ENCODE data around the gene MRPL28.
"Not testable (repeated sequence)": the region's sequence is repeated elsewhere in the genome, so short reads cannot be mapped to it uniquely, and the experiment has no call there.

Gene MRPL28

DNA sequence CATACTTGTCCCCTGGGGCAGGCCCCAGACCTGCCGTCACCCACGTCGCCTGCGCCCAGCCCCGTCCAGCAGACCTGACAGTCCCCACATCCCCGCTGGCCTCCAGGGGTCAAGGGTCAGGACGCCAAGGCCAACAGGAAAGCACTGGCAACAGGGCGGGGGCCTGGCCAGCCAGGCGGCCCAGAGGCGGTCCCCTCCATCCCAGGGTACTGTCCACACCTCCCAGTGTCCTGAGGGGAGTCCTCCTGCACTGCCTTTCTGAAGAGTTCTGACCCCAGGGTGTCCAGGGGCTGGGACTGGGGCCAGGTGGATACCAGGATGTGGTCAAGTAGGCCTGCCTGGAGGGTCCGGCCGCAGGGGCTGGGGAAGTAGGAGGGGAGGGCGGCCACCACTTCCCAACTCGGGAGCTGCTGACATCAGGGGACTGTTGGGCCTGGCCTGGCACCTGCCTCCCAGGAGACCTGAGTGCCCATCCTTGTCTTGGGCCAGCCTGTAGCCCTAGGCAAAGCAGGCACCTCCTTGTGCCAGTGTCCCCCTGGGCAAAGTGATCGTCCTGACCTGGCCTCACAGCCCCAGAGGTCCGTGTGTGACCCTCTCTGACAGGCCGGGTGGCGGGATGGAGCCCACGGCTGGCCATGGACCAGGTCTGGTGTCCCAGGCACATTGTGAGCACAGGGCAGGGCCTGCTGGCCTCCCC lies 11.1 kb downstream of the MRPL28 start:
- DNase-seq = no peak

DNA sequence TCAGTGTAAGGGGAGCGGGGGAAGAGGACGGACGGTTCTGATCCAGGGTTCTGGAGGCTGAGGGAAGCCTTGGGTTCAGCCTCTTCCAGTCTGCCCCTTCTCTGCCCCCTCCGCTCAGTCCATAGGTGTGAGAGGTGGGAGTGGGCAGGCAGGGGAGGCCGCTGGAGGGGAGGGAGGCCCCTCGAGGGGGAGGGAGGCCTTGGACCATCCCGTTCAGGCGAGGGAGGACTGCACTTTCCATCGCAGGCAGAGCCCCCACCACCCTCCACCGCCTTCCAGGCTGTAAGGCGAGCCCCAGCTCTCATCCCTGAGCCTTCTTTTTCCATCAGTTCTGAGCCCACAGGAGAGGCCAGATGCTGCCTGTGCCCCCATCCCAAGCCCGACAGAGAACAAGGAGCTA lies 13.6 kb downstream of the MRPL28 start:
- DNase-seq = no peak

- no peak for DNase-seq
Measured at GRCh38 chr16:354971-355461, 15.3 kb downstream of the MRPL28 start.

DNA sequence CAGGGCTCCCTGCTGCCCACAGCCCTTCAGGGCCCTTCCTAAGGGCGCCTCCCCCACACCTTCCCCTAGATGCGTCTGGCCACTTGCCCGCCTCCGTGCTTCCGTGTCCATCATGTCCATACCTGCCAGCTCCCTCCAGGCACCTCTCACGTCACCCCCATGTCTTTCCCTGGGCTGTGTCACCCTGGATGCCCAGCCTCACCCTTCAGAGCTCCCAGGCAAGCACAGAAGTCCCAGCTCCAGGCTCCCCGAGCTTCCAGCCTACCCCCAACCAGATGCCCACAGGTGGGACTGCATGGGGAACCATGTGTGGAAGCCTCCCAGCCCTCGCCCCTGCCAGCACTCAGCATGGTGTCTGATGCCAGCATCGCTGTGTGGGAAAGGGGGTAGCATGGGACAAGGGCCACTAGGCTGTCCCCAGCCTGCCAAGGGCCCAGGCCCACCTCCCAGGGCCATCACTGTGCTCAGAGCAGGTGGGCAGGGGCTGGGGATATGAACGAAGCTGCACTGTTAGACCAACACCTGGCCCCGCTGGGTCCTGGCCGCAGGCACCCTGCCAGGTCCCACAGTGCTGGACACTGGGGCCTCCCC lies 16.0 kb downstream of the MRPL28 start:
- DNase-seq = no peak

DNA sequence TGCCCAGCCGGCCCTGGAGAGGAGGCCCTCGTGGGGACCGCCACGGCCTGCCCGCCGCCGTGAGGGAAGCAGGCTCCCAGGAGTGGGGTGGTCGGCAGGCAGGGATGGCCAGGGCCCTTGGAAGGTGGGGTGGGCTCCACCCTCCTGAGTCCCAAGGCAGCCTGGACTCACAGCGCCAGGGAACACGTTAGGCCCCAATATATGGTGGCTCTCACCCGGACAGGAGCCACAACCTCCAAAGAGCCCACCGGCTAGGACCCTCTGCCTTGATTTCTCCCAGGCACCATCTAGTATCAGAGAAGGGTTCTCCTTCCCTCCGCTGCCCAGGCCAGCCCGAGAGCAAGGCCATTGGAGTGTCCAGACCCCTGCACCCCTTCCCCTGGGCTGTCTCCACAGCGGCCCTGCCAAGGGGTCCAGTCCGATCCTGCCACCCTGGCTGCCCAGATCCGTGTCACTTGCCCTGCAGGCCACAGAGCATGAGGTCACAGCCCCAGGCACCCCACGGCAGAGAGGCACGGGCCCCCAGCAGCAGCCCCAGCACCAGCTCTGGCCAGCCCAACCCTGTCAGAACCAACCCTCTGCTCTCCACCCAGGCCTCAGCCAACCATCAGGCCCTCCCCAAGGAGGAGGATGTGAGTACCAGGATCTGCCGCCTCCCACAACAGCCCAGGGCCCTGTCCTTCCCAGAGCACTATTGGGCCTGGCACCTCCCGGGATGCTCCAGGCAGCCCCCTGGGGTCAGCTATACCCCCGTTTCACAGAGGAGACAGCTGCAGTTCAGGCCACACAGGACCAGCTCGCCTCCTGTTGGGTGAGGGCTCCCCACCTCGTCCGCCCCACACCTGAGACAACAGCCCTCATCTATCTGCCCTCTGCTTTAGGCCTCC lies 16.7 kb downstream of the MRPL28 start:
- DNase-seq = no peak

DNA sequence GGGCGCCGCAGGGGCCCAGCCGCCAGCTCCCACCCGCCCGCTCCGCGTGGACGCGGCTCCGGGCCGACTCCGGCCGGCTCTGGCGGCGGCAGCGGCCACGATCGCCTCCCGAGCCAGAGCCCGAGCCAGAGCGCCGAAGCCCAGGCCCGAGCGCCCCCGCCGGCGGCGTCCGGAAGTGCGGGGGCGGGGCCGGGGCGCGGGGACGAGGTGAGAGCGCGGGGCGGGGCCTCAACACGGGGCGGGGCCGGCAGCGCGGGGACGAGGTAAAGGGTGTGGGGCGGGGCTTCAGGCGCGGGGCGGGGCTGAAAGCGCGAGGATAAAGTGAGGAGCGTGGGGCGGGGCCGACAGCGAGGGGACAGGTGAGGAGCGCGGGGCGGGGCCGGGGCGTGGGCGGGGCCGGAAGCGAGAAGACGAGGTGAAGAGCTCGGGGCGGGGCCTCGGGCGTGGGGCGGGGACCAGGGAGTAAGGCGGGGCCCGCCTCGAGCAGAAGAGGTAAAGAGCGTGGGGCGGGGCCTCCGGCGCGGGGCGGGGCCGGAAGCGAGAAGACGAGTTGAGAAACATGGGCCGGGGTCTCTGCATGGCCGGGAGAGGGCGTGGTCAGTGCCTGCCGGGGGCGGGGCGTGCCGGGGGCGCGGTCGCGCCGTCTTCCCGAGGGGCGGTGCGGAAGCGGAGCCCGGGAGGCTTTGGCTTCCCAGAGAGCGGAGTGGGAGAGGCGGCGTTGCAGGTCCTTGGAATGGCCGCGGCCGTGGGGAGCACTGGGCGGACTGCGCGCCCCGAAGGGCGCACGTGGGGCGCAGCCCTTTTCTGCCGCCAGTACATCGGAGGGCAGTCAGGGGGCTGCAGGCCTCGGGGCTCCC lies 17.6 kb downstream of the MRPL28 start, which contains the start of gene AXIN1:
TSS of gene AXIN1 (minus strand) at position 177 of the 857 bp plus-strand sequence. CDS start 5,698 bp downstream, outside the sequence.
- peak; percentile 97 to 100 (median 99) for DNase-seq

DNA sequence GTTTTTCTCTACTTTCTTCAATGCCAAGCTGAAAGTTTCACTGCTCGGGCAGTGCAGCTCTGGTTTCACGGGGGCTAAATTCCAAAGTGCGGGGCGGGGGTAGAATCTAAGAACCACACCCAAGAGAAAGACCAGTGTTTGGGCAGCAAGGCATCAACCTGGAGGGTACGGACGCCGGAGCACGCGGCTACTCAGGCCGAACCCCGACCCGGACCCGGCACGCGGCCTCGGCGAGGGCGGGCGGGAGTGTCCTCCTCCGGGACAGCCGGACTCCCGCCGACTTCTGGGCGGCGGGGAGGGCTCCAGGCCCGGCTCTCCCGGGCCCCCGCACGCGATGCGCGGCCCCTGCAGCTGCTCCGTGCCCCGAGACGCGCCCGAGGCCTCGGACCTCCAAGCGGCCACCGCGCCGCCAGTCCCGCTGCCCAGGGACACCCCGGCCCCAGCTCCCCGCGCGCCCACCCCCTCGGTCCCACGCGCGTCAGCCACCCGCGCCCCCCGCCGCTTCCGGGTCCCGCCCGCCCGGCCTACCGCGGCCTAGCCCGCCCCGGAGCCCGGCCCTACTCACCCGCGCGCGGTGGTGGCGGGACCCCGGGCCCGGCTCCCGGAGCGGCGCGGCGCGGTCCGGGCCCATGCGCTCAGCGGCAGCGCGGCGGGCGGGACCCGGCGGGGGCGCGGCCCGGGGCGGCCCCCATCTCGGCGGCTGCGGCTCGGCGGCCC lies 18.4 kb downstream of the MRPL28 start:
- peak in 2 of 3 experiments; percentile 32 to 36 for DNase-seq

DNA sequence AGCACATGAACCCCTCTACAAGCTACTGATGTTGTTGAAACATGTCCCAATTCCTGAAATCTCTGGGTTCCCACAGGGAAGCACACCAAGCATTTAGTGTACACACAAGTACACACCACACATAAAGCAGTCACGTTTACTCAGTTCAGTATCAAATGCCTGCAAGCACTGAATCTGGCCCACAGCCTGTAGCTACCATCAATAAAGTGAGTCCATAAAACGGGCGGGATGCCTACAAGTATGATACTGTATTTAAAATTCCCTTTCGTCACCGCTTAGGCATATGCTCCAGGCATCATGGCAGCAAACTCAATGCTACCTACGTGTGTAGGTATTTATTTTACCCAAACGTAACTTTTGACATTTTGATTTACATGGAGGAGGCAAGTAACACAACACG lies 20.1 kb downstream of the MRPL28 start:
- DNase-seq = no peak

GRCh38 chr16:349211-349610 lies 21.1 kb downstream of the MRPL28 start:
- DNase-seq = no peak

- DNase-seq = not testable (repeated sequence)
Measured at GRCh38 chr16:348495-348894, 21.8 kb downstream of the MRPL28 start.

DNA sequence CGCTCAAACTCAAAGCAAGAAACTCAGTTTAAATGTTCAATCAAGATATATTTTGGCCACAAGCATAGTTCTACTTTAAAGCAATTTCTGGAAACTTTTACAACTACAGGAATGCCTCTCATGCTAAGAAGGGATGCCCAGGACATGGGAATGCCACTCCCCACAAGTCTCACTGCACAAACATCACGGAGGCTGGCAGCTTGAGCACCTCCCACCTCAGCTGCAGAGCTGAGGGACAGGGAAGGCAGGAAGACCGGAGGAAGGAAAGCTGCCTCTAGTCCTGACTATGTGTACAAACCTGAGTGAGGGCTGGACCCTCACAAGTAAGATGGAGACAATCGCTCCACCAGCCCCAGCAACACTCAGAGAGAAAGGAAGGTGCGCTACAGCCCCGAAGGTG lies 23.1 kb downstream of the MRPL28 start:
- no peak for DNase-seq

GRCh38 chr16:346587-346986 lies 23.8 kb downstream of the MRPL28 start:
- no peak for DNase-seq

DNA sequence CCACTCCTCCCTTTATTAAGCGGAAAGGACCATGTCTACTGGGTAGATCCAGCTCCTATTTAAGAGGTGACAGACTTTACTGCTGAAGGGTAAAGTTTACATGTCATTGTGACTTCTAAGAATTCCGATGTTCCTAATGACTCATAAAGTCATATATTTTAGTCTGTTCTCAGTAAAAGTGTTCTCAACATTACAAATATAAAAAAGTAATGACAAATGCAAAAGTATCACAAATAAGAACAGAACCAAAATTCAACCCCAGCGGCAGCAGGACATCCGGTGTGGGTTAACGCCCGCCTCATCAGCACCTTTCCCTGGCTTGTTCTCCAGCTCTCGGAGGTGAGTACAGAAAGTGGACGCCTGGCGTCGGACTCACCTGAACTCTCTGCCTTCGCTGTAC lies 24.6 kb downstream of the MRPL28 start:
- no peak for DNase-seq

DNA sequence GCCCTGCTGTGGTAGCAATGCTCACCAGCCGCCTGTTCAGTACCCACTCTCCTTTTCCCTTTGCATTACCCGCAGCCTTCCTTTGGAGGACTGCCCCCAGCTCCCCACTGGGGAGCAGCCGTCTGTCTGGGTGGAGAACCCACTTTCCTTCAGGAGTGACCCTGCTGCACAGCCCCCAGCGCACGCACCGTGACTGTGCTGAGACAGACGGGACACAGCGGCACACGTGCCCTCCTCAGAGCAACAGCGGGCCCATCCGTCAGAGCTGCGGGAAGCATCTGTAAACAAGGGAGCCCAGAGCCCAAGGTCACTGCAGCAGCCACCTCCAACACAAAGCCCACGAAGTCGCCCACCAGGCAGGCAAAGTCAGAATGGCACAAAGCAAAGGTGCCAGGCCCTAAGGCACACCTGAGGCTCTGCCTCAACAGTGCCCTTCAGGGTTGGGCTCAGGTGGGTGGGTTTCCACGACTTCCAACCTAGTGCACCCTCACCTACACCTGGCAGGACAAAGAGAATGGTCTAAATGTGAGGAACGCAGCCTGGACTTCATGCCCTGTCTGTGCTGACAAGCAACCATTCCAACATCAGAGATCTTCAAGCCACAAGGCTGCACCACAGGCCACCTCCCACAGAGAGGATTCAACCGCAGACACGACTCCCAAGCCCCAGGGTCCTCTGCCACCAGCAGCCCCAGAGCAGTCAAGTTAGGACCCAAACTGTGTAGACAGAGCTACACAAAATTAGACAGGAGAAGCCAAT lies 27.7 kb downstream of the MRPL28 start:
- no peak for DNase-seq

- DNase-seq = not testable (repeated sequence)
Measured at GRCh38 chr16:341974-342336, 28.4 kb downstream of the MRPL28 start.

DNA sequence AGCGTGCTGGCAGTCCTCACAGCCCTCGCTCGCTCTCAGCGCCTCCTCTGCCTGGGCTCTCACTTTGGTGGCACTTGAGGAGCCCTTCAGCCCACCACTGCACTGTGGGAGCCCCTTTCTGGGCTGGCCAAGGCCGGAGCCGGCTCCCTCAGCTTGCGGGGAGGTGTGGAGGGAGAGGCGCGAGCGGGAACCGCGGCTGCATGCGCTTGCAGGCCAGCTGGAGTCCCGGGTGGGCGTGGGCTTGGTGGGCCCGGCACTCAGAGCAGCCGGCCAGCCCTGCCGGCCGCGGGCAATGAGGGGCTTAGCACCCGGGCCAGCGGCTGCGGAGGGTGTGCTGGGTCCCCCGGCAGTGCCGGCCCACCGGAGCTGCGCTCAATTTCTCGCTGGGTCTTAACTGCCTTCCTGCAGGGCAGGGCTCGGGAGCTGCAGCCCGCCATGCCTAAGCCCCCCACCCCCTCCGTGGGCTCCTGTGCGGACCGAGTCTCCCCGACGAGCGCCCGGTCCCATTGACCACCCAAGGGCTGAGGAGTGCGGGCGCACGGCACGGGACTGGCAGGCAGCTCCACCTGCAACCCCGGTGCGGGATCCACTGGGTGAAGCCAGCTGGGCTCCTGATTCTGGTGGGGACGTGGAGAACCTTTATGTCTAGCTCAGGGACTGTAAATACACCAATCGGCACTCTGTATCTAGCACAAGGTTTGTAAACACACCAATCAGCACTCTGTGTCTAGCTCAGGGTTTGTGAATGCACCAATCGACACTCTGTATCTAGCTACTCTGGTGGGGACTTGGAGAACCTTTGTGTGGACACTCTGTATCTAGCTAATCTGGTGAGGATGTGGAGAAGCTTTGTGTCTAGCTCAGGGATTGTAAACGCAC lies 29.0 kb downstream of the MRPL28 start:
- not testable (repeated sequence) for DNase-seq

DNA sequence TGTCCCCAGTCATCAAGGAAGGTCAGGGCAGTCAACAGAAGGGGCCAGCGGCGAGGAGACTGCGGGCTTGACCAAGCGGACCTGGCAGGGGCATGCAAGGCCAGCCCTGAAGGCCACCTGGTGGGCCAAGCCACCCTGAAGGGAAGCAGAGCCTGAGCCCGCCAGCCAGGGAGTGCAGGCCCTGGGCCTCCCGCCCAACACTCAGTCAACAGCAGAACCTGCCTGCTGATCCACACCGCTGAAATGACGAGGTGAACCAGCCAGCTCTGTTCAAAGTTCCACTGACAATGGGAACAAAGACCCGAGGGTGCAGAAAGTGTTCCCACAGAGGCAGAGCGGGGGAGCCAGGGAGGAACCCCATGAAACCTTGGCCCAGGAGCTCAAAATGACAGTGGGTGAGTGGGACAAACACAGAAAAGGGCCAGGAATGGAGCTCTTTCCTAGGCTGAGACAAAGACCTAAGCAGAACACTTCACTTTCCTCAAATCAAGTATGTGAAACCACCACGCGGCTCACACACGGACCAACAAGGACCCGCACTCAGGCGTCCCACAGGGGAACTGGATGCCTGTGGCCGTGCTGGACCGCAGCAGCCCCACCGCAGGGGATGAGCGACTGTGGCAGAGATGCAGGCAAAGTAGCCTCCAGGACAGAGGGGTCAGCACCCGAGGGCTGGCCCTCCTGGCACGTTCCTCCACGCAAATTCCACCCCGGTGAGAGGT lies 29.8 kb downstream of the MRPL28 start:
- no peak for DNase-seq

DNA sequence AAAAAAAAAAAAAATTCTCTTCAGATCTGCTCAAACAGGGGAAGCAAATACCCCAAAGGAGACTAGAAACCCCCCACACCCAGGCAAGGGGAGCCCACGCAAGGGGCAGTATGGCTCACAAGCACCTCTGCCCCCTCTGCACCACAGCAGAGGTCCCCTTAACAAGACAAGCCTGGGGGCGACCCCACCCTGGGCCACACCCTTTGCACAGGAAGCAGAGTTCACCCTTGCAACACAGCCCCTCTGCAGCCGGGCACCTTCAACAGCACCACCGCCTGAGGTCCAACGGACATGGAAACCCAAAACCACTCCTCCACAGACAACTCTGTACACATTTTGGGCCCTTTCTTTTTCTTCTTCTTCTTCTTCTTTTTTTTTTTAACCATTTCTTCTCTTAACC lies 30.7 kb downstream of the MRPL28 start:
- DNase-seq = no peak

DNA sequence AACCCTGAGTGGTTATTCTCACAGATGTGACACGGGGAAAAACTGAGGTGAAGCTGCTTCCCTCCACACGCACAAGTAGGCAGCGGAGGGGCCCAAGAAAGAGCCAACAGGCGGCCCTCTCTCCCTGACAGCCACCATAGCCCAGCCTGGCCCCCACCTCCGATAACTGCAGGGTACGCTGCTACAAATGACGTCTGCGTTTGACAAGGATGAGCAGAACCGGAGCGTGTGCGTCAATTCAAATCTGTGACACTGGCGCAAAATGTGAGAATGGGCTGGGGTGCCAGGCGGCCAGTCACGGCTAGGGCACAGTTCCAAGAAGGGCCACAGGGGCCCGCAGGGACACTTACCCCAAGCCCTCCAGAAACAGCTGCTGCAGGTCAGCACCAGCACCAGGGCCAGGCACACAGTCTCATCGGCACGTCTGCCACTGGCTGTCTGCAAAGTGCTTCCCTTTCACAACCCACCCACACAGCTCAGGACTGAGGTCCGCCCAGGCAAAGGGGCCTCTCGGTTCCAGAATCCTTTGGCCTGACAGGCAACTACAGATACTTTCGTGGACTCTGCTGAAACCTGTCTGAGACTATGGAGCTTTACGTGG lies 32.3 kb downstream of the MRPL28 start:
- no peak for DNase-seq

Data from NCI-H1417 (cell line).